ENCODE results near the gene MED20. TPM values are rescaled to one million over a fixed set of nuclear protein-coding genes. Genes with fewer than 3 reads are reported as not detected.

MED20 gene
- total RNA-seq, 4 donors from 2014 or later = 15.7 to 18.7 (median 17.0) TPM

DNA sequence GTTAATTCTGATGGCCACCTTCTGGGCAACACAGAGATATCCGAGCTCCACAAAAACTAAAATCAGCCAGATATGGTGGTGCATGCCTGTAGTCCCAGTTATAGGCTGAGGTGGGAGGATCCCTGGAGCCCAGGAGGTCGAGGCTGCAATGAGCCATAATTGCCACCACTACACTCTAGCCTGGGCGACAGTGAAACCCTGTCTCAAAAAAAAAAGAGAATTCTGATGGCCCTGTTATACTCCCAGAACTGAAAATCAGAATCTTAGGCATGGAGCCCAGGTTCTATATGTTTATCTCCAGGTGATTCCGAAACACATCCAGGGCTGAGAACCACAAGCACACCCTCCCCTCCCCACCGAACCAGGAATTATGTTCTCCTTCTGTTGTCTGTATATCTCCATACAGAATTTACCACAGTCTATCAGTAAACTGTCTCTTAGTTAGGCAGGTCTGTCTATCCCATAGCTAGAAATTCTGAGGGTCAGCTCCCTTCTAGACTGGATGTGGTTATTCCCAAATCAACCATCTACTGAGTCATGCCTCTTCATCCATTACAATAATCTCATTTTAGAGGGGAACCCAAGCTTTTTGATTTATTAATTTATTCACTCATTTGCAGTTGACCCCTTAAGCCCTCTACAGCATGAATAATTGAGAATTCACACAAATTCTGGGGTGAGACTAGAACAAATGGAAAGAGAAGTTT is 45.4 kb upstream of the MED20 start:
- Histone ChIP-seq H3K27me3 (no peaks in the 10 kb centered on the region), H3K36me3 (peaks cover 0 to 3% of the 10 kb centered on the region in 2 donors), H3K9me3 (no peaks in the 10 kb centered on the region), H3K4me3 (no peak overlapping the region), H3K4me1 (peaks cover 0 to 11% (median 0%) of the 10 kb centered on the region in 3 donors), H3K27ac (no peak overlapping the region)
- WGBS, 2 donors (ENCODE audit: low coverage in 1 of 2) = 50 to 86% methylated on average over 2 to 3 of the region's 5 CpGs
- no peak for ATAC-seq
- TF ChIP-seq POLR2A (IDR thresholded peaks at IDR 0.05) = no peak
- TF ChIP-seq POLR2AphosphoS5 (IDR thresholded peaks at IDR 0.05) = no peak
- no peak for TF ChIP-seq EP300 (IDR thresholded peaks at IDR 0.05)
- TF ChIP-seq, protein P1, sequence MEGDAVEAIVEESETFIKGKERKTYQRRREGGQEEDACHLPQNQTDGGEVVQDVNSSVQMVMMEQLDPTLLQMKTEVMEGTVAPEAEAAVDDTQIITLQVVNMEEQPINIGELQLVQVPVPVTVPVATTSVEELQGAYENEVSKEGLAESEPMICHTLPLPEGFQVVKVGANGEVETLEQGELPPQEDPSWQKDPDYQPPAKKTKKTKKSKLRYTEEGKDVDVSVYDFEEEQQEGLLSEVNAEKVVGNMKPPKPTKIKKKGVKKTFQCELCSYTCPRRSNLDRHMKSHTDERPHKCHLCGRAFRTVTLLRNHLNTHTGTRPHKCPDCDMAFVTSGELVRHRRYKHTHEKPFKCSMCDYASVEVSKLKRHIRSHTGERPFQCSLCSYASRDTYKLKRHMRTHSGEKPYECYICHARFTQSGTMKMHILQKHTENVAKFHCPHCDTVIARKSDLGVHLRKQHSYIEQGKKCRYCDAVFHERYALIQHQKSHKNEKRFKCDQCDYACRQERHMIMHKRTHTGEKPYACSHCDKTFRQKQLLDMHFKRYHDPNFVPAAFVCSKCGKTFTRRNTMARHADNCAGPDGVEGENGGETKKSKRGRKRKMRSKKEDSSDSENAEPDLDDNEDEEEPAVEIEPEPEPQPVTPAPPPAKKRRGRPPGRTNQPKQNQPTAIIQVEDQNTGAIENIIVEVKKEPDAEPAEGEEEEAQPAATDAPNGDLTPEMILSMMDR (IDR thresholded peaks at IDR 0.05) = no peak

DNA sequence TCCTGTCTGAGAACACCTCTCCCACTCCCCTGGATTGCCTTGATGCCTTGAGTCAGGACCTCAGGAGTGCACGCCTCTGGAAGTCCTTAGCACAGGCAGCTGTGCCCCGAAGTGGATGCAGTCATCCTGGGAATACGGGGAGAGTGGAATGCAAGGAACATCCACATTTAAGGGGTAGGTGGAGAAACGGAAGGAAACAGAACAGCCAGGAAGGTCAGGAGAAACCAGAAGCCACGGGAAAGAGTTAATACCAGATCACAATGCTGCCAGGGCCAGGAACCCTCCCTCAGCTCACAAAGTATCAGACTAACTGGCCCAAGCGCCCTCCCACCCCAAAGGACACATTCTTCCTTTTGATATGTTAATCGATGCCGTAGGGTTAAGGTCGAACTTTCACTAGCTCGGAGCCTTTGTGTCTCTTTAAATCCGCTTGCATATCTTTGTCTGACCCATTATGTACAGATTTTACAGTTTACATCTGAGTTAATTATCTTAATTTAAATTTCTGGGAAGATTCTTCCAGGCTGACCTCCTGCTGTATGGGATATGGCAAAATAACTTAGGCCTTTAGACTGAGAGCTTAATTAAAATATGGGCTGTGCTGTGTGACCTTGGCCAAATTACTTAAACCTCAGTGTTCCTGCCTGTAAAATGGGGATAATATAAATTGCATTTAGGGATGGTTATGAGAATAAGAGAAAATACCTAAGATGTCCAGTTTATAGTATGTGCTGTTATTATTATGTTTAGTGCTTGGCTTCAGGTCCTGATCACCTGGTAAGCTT is 44.7 kb upstream of the MED20 start:
- Histone ChIP-seq H3K36me3 (peaks cover 0 to 3% of the 10 kb centered on the region in 2 donors), H3K4me3 (no peak overlapping the region), H3K27me3 (no peaks in the 10 kb centered on the region), H3K4me1 (peaks cover 0 to 7% (median 0%) of the 10 kb centered on the region in 3 donors), H3K9me3 (no peaks in the 10 kb centered on the region), H3K27ac (no peak overlapping the region)
- no peak for ATAC-seq
- WGBS, 2 donors (ENCODE audit: low coverage in 1 of 2) = 58 to 63% methylated on average over 8 of the region's 11 CpGs
- TF ChIP-seq POLR2AphosphoS5 (IDR thresholded peaks at IDR 0.05) (no peak), EP300 (IDR thresholded peaks at IDR 0.05) (no peak), POLR2A (IDR thresholded peaks at IDR 0.05) (no peak)
- TF ChIP-seq, protein P1 (IDR thresholded peaks at IDR 0.05) = no peak

DNA sequence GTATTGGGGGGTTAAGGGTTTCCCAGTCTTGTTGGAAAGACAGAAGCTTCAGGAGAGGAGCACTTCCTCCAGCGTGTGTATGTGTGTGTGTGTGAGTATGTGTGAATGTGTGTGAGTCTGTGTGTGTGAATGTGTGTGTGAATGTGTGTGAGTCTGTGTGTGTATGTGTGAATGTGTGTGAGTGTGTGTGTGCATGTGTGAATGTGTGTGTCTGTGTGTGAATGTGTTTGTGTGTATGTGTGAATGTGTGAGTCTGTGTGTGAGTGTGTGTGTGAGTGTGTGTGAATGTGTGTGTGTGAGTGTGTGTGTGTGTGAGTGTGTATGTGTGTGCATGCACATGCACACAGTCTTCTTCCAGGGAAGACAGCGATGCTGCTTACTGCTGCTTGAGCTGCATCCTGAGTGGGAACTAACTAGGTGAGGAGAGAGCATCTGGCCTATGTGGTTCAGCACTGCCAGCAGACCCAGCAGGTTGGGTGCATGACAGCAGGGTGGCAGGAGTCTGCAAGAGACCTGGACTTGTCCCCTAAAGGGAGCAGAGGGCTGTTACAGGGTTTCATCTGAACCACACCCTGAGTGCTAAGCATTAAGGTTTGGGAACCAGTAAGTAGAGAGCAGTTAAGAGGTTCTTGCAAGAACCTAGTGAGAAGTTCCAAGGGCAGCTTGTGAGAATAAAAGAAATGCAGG is 43.4 kb upstream of the MED20 start:
- no peak for TF ChIP-seq POLR2AphosphoS5 (IDR thresholded peaks at IDR 0.05)
- TF ChIP-seq, protein P1 (IDR thresholded peaks at IDR 0.05) = no peak
- TF ChIP-seq POLR2A (IDR thresholded peaks at IDR 0.05) = no peak
- no peak for TF ChIP-seq EP300 (IDR thresholded peaks at IDR 0.05)
- 84% methylated on average over 2 of the region's 2 CpGs; no CpG with 5 or more reads in 1 of the 2 donors for WGBS, 2 donors (ENCODE audit: low coverage in 1 of 2)
- no peak overlapping the region for H3K27ac ChIP-seq
- no peaks in the 10 kb centered on the region for H3K9me3 ChIP-seq
- no peak for ATAC-seq
- H3K27me3 ChIP-seq = no peaks in the 10 kb centered on the region
- peaks cover 0 to 3% of the 10 kb centered on the region in 2 donors for H3K36me3 ChIP-seq
- no peak overlapping the region for H3K4me3 ChIP-seq
- no peaks in the 10 kb centered on the region for H3K4me1 ChIP-seq

DNA sequence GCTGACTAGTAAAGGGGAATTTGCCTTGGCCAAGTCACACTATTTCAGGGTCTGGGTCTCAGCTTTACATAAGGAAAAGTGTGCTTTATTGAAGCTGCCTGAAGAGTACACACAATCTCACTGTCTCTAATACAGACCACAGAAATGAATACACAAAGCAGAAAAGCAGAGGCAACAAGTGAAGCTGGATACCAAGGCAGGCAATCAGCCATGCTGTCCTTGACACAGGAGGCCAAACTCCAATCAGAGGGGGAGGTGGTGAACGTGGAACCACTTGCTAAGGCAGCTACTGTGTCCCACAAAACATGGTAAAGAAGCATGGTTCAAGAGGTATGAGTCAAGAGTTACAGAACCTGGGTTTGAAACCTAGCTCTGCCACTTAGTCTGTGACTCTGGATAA is 42.4 kb upstream of the MED20 start:
- H3K36me3 ChIP-seq = peaks cover 0 to 3% of the 10 kb centered on the region in 2 donors
- no peak overlapping the region for H3K27ac ChIP-seq
- no peak overlapping the region for H3K4me3 ChIP-seq
- H3K9me3 ChIP-seq = no peaks in the 10 kb centered on the region
- 70% methylated on average over 1 of the region's 1 CpG; no CpG with 5 or more reads in 1 of the 2 donors for WGBS, 2 donors (ENCODE audit: low coverage in 1 of 2)
- no peak for ATAC-seq
- TF ChIP-seq POLR2A (IDR thresholded peaks at IDR 0.05) (no peak), POLR2AphosphoS5 (IDR thresholded peaks at IDR 0.05) (no peak), EP300 (IDR thresholded peaks at IDR 0.05) (no peak)
- TF ChIP-seq, protein P1 (IDR thresholded peaks at IDR 0.05) = no peak
- no peaks in the 10 kb centered on the region for H3K4me1 ChIP-seq
- H3K27me3 ChIP-seq = no peaks in the 10 kb centered on the region

Data from gastroesophageal sphincter (tissue), 4 donors.